Fibroblast of pulmonary artery (primary cell): ENCODE results near the gene TMEM208.

Experiments used
- DNase-seq: peaks from one replicate; pipeline ENCODE4 v3.0.0-alpha.2; 2010; ENCODE audit warnings: low read depth
- H3K4me3 ChIP-seq: replicated peaks from 2 replicates; pipeline ENCODE4 v1.5.1; 2011; ENCODE audit warnings: low read depth, mild to moderate bottlenecking, control low read depth, low read length, moderate library complexity
- CTCF ChIP-seq: IDR thresholded peaks from 2 replicates; pipeline ENCODE4 v1.5.1; 2011; ENCODE audit warnings: mild to moderate bottlenecking, control low read depth, low read length, inconsistent platforms; ENCODE audit errors: missing control alignments

Gene TMEM208

GRCh38 chr16:67216612-67217490 is 10.1 kb upstream of the TMEM208 start:
- no peak for DNase-seq
- H3K4me3 ChIP-seq, result no peak overlapping the region
- TF ChIP-seq CTCF, result no peak

- TF ChIP-seq CTCF, result no peak
- H3K4me3 ChIP-seq, result no peak overlapping the region
- no peak for DNase-seq
Observed at GRCh38 chr16:67223992-67224391, 2.9 kb upstream of the TMEM208 start.

GRCh38 chr16:67226295-67226803 is 581 bp upstream of the TMEM208 start:
- TF ChIP-seq CTCF, result no peak
- no peak for DNase-seq
- H3K4me3 ChIP-seq, result peak overlapping the region; percentile 99

- peak overlapping the region; percentile 99 for H3K4me3 ChIP-seq
- no peak for DNase-seq
- TF ChIP-seq CTCF, result no peak
Observed at GRCh38 chr16:67227567-67227921, 614 bp downstream of the TMEM208 start.

- H3K4me3 ChIP-seq, result peak overlapping the region; percentile 99
- DNase-seq, result no peak
- TF ChIP-seq CTCF, result no peak
Observed at GRCh38 chr16:67228034-67228785, 1.3 kb downstream of the TMEM208 start.

- no peak for TF ChIP-seq CTCF
- no peak for DNase-seq
- no peak overlapping the region for H3K4me3 ChIP-seq
Observed at GRCh38 chr16:67228905-67229304, 2.0 kb downstream of the TMEM208 start.
